ENCODE measurements around the gene FCGR1A.
"Not testable (repeated sequence)": the region's sequence is repeated elsewhere in the genome, so short reads cannot be mapped to it uniquely, and the experiment has no call there.

DNA sequence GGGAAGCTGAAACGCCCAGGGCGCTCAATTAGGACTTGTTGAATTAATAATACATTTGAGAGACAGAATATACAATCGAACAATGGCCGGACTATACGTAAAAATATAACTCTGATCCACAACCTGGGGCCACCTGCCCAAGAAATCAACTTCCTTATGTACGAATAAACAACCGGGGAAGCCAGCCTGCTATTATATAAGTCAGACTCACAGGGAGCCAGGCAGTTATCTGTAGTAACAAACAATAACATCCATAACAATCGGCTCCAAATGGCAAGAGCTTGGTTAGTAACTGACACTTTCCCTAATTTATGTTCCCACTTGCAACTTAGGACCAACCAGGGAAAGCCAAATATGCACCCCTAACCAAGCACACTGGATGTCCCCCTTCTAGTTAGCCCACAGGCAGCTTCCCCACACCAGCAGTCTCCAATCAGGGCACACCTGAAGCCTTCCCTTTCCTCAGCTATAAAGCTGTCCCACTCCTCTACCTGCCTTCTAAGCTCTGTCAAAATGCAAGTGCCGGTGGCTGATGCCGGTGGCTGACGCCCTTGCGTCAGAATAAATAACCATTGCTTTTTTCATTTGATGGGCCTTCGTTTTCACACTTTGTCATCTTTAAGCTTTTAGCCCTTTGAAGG, 41.8 kb upstream of the FCGR1A start:
- TF ChIP-seq EZH2phosphoT487 (IDR thresholded peaks at IDR 0.05; ENCODE audit: borderline replicate concordance, low read depth, low read length): not testable (repeated sequence)
- TF ChIP-seq, protein P1, sequence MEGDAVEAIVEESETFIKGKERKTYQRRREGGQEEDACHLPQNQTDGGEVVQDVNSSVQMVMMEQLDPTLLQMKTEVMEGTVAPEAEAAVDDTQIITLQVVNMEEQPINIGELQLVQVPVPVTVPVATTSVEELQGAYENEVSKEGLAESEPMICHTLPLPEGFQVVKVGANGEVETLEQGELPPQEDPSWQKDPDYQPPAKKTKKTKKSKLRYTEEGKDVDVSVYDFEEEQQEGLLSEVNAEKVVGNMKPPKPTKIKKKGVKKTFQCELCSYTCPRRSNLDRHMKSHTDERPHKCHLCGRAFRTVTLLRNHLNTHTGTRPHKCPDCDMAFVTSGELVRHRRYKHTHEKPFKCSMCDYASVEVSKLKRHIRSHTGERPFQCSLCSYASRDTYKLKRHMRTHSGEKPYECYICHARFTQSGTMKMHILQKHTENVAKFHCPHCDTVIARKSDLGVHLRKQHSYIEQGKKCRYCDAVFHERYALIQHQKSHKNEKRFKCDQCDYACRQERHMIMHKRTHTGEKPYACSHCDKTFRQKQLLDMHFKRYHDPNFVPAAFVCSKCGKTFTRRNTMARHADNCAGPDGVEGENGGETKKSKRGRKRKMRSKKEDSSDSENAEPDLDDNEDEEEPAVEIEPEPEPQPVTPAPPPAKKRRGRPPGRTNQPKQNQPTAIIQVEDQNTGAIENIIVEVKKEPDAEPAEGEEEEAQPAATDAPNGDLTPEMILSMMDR (conservative IDR thresholded peaks at IDR 0.05; ENCODE audit: low read length): not testable (repeated sequence)
